HG02884 (cell line): ENCODE measurements around the gene BRD3.
"Not testable (repeated sequence)": the region's sequence is repeated elsewhere in the genome, so short reads cannot be mapped to it uniquely, and the experiment has no call there.

ENCODE experiments used
- ATAC-seq: cut with Tn5 transposase; IDR thresholded peaks from one replicate; pipeline ENCODE4 v1.9.1; 2021; ENCODE audit warnings: mild to moderate bottlenecking, moderate library complexity; ENCODE audit not compliant: unreplicated experiment

The BRD3 gene

GRCh38 chr9:134067904-134068743 lies at the start of gene BRD3:
Gene BRD3, minus strand, starts transcription at chr9:134068026. Its CDS starts 14,549 bp downstream, at chr9:134053477.
- ATAC-seq = peak; percentile 71

GRCh38 chr9:134112561-134112960 lies 44.7 kb upstream of the BRD3 start:
- ATAC-seq = no peak

GRCh38 chr9:134111064-134111463 lies 43.2 kb upstream of the BRD3 start:
- no peak for ATAC-seq

- ATAC-seq = no peak
Measured at GRCh38 chr9:134103391-134103998, 35.7 kb upstream of the BRD3 start.

- no peak for ATAC-seq
Measured at GRCh38 chr9:134101623-134102149, 33.9 kb upstream of the BRD3 start.

- not testable (repeated sequence) for ATAC-seq
Measured at GRCh38 chr9:134101133-134101532, 33.3 kb upstream of the BRD3 start.

GRCh38 chr9:134100040-134100439 lies 32.2 kb upstream of the BRD3 start:
- no peak for ATAC-seq

GRCh38 chr9:134099123-134099761 lies 31.4 kb upstream of the BRD3 start:
- ATAC-seq = no peak

GRCh38 chr9:134089972-134090371 lies 22.1 kb upstream of the BRD3 start:
- no peak for ATAC-seq

- no peak for ATAC-seq
Measured at GRCh38 chr9:134088063-134088725, 20.4 kb upstream of the BRD3 start.

GRCh38 chr9:134085674-134086073 lies 17.8 kb upstream of the BRD3 start:
- no peak for ATAC-seq

- no peak for ATAC-seq
Measured at GRCh38 chr9:134083451-134083850, 15.6 kb upstream of the BRD3 start.

GRCh38 chr9:134076644-134077043 lies 8.8 kb upstream of the BRD3 start:
- ATAC-seq = no peak

- not testable (repeated sequence) for ATAC-seq
Measured at GRCh38 chr9:134075689-134076088, 7.9 kb upstream of the BRD3 start.

GRCh38 chr9:134073500-134073899 lies 5.7 kb upstream of the BRD3 start:
- no peak for ATAC-seq

- not testable (repeated sequence) for ATAC-seq
Measured at GRCh38 chr9:134072683-134073082, 4.9 kb upstream of the BRD3 start.

- no peak for ATAC-seq
Measured at GRCh38 chr9:134071149-134071548, 3.3 kb upstream of the BRD3 start.

GRCh38 chr9:134069480-134070399 lies 1.9 kb upstream of the BRD3 start:
- ATAC-seq = no peak

GRCh38 chr9:134068744-134069479 lies 1.1 kb upstream of the BRD3 start:
- no peak for ATAC-seq
